HUES6 (cell line): ENCODE results near the gene CCDC70.

Experiments used
- H3K27ac ChIP-seq: 2 replicates; pipeline ENCODE4 v1.7.0; 2013; ENCODE audit warnings: low read depth, mild to moderate bottlenecking, low read length, inconsistent platforms
- H3K27me3 ChIP-seq: 2 replicates; pipeline ENCODE4 v1.6.1; 2013; ENCODE audit warnings: low read length; ENCODE audit not compliant: control insufficient read depth, insufficient read depth
- H3K36me3 ChIP-seq: 2 replicates; pipeline ENCODE4 v1.6.1; 2013; ENCODE audit warnings: low read length; ENCODE audit not compliant: control insufficient read depth, insufficient read depth
- H3K4me1 ChIP-seq: 2 replicates; pipeline ENCODE4 v1.6.1; 2013; ENCODE audit warnings: low read length; ENCODE audit not compliant: control insufficient read depth, insufficient read depth
- H3K4me3 ChIP-seq: 2 replicates; pipeline ENCODE4 v1.5.1; 2013; ENCODE audit warnings: low read depth, low read length
- H3K9ac ChIP-seq: one replicate; pipeline ENCODE4 v1.6.1; 2013; ENCODE audit warnings: mild to moderate bottlenecking, low read length
- H3K9me3 ChIP-seq: 2 replicates; pipeline ENCODE4 v1.6.1; 2013; ENCODE audit warnings: low read depth, low read length; ENCODE audit not compliant: control insufficient read depth, insufficient read depth

CCDC70 gene

DNA sequence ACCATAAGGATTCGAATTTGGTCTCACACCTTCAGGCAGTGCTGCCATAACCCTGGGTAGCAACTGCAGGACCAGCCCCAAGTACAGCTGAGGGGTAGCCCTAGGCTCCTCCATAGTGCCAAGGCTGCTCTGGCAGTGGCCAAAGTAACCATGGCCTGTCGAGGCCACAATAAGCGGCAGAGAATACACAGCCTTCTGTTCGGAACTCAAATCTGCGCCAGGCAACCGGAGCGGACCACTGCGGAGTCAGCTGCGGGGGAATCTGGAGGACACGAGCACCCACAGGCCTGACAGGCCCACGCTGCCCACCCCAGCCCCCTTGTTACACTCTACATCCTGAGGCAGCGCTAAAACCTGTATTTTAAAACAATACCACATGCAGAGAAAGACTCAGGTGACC lies 48.7 kb downstream of the CCDC70 start:
- H3K9me3 ChIP-seq, result no peaks in the 10 kb centered on the region
- H3K9ac ChIP-seq, result no peak overlapping the region
- H3K27me3 ChIP-seq, result no peaks in the 10 kb centered on the region
- no peaks in the 10 kb centered on the region for H3K36me3 ChIP-seq
- no peak overlapping the region for H3K27ac ChIP-seq
- H3K4me3 ChIP-seq, result no peak overlapping the region
- H3K4me1 ChIP-seq, result peaks cover 9% of the 10 kb centered on the region; the same call in 1 of the 2 replicates

DNA sequence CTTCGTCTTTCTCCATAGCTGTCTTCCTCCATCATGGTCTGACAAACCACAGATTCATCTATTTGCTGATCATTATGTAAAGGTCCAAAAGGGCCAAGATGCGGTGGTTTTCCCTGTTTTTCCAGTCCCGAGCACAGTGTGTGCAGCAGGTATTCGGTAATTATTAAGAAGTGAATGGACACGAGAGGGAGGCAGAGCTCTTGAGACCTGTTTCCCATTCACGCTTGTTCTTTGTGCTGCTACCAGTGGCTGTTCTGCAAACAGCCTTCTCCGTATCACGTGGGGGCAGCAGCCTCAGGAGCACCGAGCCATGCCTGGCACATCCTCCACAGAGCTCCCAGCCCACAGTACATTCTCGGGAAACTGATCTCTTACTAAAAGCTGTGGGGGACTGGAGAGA lies 50.3 kb downstream of the CCDC70 start:
- no peak overlapping the region for H3K27ac ChIP-seq
- H3K4me1 ChIP-seq, result no peaks in the 10 kb centered on the region; the same call in 1 of the 2 replicates
- H3K9me3 ChIP-seq, result no peaks in the 10 kb centered on the region
- H3K27me3 ChIP-seq, result no peaks in the 10 kb centered on the region
- no peak overlapping the region for H3K4me3 ChIP-seq
- no peaks in the 10 kb centered on the region for H3K36me3 ChIP-seq
- no peak overlapping the region for H3K9ac ChIP-seq

DNA sequence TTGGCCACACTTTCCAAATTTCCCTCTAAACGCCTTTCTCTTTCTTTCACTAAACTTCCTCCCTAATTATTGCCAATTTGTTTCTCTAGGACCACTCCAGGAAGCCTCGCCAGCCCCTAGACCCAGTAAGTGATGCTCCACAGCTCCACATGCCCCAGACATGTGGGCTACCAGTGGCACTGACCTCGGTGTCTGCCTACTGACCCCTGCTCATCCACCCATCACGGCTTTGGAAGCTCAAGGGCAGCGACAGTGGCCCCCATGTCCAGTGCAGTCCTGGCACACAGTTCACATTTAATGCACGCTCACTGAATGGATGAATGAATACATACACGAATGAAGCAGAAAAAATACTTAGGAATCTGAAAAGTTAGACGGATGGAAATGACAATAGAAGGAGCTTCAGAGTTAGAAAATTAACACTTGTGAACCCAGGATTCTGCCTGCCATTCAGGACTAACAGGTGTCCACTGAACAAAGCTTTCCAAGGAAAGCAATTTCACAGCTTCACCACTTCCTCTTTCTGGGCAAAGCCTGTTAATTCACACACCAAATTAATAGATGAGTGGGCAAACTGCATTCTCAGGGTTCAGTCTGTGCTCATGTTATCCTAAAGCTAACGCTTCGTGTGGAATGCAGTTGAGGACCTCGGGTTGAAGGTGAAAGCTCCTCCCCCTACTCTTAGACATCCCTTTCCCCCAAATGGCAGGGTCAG lies 50.9 kb downstream of the CCDC70 start:
- H3K4me1 ChIP-seq, result no peaks in the 10 kb centered on the region; the same call in 1 of the 2 replicates
- no peaks in the 10 kb centered on the region for H3K9me3 ChIP-seq
- H3K36me3 ChIP-seq, result no peaks in the 10 kb centered on the region
- H3K9ac ChIP-seq, result no peak overlapping the region
- no peak overlapping the region for H3K4me3 ChIP-seq
- H3K27me3 ChIP-seq, result no peaks in the 10 kb centered on the region
- no peak overlapping the region for H3K27ac ChIP-seq

DNA sequence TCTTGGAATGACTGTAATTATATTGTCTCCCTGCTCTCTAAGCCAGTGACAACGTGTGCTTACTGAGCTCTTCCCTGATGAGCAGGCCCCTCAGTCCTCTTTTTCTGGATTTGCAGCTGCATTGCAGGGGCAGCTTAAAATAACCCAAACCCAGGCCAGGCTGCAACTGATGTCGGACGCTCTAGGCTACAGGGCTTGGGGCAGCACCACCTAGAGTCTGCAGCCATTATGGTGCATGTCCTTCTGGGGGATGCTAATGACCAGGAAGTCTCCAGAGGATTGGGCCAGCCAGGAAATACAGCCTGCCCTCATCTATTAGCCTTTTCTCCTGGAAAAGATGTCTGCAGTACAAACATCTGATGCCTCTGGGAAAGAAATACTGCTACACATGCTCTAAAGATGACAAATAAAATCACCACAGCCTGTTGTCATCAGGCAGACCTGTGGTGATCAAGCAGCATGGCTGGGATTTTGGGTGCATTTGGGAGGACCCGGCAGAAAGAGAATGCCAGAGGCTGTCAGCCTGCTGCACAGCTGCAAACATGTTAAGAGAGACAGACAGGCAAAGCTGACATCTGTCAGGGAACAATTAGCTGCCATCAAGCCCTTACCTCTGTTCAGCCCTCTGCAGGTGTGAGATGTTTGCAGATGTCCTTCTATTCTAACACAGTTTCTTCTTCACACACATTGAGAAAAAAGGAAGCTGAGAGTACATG lies 51.8 kb downstream of the CCDC70 start:
- H3K27me3 ChIP-seq, result no peaks in the 10 kb centered on the region
- H3K4me3 ChIP-seq, result no peak overlapping the region
- H3K27ac ChIP-seq, result no peak overlapping the region
- H3K9me3 ChIP-seq, result no peaks in the 10 kb centered on the region
- H3K4me1 ChIP-seq, result no peaks in the 10 kb centered on the region; the same call in 1 of the 2 replicates
- H3K36me3 ChIP-seq, result no peaks in the 10 kb centered on the region
- no peak overlapping the region for H3K9ac ChIP-seq

DNA sequence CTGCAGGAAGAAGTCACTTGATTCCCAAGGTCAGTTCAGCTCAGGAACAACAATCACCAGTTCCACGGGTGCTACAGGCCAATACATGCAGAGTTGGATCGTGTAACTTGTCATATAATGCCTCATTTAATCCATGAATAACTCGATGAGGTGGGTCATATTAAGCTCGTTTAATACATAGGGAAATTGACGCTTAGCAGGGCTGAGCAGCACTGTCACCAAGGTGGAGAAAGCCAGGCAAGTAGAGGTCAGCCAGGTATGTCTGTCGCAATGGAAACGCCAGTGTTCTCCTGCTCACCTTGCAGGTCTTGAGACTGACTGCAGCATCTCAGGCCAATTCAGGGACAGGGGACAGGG lies 52.3 kb downstream of the CCDC70 start:
- H3K9ac ChIP-seq, result no peak overlapping the region
- H3K36me3 ChIP-seq, result no peaks in the 10 kb centered on the region
- no peaks in the 10 kb centered on the region for H3K9me3 ChIP-seq

More for the DNA sequence above, 52.3 kb downstream of the CCDC70 start:
- Histone ChIP-seq H3K27ac (no peak overlapping the region), H3K4me1 (no peaks in the 10 kb centered on the region; the same call in 1 of the 2 replicates), H3K27me3 (no peaks in the 10 kb centered on the region), H3K4me3 (no peak overlapping the region)
